HG02571 (cell line): Measurements from ENCODE around the gene AMACR.
"Not testable (repeated sequence)": the region's sequence is repeated elsewhere in the genome, so short reads cannot be mapped to it uniquely, and the experiment has no call there.

Experiments
- ATAC-seq: cut with Tn5 transposase; IDR thresholded peaks from one replicate; pipeline ENCODE4 v1.9.1; 2021; ENCODE audit warnings: mild to moderate bottlenecking, moderate library complexity; ENCODE audit not compliant: unreplicated experiment

AMACR gene

GRCh38 chr5:33973271-33973670 lies 34.6 kb downstream of the AMACR start:
- ATAC-seq, result no peak

DNA sequence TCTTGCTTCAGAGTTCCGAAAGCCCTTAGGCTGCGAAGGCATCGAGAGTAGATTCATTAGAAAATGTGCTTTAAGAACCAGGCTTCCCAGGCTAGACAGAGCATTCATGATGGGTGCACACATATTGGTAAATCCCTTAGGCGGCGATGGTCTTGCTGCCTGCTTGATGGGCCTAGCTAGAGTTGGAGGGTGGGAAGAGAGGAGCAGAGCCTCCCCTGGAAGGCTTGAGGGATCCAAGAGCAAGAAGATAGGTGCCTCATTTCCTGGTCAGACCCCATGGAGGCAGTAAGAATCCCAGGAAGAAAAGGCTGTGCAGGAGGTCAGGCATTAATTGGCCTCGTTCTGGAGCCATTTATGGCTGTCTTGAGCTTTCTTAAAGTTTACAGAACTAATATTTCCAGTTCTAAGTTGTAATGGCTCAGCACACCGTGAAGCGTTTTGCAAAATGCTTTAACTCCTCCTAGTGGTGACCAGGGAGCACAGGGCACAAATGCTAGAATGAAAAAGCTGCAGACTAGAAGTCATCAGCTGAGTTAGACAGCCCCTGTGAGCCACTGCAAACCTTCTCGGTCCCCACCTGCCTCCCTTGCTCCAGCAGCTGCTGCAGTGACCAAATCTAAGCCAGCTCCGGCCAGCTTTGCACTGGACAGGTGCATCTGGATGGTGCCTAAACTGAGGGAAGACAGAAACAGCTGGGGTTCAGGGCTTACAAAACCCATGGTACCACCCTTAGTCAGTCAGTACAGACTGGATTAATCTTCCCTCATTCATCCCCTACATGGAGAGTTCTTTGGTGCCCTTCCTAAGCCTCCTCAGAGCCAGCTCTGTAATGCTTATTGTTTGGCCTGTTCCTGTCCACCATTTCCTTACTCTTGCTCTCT lies 38.0 kb downstream of the AMACR start:
- ATAC-seq, result no peak

GRCh38 chr5:33968211-33969005 lies 39.4 kb downstream of the AMACR start:
- no peak for ATAC-seq

DNA sequence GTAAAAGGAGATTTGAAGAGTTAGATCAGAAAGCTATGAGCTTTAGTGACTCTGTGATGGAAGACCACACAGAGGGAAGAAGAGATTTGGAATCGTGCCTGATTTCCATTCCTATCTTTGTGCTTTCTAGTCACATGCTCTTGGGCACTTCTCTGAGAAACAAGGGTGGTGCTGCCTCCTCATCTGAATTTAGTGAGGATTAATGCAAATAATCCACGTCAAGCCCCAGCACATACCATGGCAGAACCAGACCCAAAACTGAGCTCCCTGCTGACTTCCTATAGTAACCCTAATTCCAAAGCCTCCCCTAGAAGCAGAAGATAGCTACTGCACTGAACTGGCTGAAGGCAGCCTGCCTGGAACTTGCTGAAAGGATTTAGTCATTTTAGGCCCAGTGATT lies 41.0 kb downstream of the AMACR start:
- no peak for ATAC-seq

DNA sequence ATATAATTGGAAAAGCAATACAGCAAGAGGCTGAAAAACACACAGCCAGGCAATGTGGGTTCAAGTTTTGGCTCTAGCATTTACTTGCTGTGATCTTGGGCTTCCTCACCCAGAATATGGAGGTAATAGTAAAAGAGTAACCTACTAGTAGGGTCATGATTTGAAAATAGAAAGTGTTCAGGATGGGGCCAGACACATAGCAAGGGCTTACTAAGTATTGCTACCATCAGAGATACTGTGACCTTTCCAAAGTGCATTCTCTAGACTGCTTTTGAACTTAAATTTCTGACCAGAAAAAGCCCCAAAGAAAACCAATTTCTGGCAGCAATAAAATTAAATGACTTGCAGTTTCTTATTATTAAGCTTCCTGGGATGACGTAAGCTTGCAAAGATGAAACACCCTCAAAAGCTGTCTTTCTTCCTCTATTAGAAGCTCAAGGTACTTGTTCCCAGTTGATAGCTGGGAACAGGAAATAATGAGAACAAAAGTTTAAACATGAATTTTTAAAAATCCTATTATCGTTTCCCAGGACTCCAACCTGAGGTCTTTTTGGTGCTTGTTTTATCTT lies 43.6 kb downstream of the AMACR start:
- ATAC-seq, result no peak

DNA sequence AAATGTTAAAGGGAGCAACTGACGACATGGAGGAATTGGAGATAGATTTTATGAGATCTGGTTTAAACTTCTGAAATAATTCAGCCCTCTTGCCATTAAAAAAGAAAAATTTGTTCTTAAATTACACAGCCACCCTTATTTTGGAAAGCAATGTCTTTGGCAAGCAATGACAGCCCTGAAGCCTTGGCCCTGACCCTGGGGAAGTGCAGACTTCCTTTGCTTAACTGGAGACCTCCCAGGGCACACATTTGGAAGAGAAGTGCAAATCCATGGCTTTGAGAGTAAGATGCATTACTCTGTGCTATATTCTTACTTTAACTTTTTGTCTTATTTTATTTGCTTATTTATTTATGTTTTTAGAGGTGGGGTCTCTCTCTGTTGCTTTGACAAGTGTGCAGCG lies 49.7 kb downstream of the AMACR start:
- ATAC-seq, result no peak

- no peak for ATAC-seq
Observed at GRCh38 chr5:33957577-33958150, 50.2 kb downstream of the AMACR start.

GRCh38 chr5:33952175-33952574 lies 55.7 kb downstream of the AMACR start:
- not testable (repeated sequence) for ATAC-seq

DNA sequence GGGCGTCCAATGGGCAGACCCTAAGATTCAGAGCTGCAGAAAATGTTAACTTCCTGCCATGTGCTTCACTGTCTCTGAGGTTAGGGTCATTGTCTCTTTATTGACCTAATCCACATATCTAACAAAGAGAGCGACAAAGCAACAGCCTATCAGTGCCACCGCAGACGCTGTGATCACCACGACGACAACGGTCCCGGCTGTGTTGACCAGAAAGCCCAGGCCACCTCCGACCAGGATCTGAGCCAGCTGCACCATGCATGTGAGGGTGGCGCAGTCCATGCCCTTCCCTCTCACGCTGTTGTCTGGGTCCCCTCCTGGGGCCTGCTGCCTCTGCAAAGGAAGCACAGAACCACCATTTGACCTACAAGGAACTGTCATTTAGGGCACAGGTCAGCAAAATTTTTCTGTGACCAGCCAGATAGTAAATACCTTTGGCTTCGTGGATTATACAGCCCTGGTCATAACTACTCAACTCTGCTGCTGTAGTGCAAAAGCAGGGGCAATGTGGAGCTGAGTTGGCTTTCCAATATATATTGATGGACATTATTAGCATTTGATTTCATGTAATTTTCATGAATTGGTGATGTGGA lies 63.2 kb downstream of the AMACR start:
- ATAC-seq, result no peak

DNA sequence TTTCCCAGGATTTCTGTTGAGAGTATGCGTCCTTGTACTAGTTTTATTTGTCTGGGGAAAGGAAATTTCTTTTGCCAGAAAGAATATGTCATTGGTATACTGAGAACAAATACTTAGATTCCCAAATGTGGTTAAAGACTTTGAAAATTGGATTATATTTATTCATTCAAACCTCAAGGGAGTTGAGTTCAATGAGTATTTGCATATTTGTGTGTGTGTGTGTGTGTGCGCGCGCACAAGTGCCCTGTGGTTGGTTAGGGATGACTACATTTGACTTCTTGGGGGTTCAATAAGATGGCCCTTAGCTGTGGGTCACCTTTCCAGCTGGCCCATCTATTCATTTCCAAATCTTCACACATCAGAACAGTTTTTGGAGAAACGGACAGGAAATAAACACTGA lies 66.8 kb downstream of the AMACR start:
- no peak for ATAC-seq

- ATAC-seq, result no peak
Observed at GRCh38 chr5:33939556-33940262, 68.1 kb downstream of the AMACR start.

- no peak for ATAC-seq
Observed at GRCh38 chr5:33938881-33939280, 69.0 kb downstream of the AMACR start.

DNA sequence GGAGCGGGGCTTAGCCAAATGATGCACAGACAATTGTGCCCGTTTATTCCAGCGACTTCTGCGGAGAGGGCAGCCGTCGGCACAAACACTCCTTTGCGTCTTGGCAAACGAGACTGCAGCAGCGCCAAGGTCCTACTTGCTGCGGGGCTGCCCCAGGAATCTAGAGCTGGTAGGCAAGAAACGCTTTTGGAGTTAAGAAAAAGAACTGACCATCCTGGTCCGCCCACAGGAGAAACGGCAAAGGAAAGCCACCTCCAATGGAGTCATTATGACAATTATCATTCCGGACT lies 69.4 kb downstream of the AMACR start:
- ATAC-seq, result no peak

DNA sequence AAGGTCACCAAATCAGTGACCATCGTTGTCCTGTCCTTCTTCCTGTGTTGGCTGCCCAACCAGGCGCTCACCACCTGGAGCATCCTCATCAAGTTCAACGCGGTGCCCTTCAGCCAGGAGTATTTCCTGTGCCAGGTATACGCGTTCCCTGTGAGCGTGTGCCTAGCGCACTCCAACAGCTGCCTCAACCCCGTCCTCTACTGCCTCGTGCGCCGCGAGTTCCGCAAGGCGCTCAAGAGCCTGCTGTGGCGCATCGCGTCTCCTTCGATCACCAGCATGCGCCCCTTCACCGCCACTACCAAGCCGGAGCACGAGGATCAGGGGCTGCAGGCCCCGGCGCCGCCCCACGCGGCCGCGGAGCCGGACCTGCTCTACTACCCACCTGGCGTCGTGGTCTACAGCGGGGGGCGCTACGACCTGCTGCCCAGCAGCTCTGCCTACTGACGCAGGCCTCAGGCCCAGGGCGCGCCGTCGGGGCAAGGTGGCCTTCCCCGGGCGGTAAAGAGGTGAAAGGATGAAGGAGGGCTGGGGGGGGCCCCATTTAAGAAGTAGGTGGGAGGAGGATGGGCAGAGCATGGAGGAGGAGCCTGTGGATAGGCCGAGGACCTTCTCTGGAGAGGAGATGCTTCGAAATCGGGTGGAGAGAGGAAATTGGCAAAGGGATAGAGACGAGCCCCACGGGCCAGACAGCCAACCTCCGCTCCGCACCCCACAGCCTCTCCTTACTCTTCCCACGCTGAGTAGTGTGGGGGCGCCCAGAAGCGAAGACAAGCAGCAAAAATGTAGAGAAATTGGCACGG lies 69.9 kb downstream of the AMACR start:
- ATAC-seq, result no peak

GRCh38 chr5:33937017-33937706 lies 70.7 kb downstream of the AMACR start:
- ATAC-seq, result no peak

DNA sequence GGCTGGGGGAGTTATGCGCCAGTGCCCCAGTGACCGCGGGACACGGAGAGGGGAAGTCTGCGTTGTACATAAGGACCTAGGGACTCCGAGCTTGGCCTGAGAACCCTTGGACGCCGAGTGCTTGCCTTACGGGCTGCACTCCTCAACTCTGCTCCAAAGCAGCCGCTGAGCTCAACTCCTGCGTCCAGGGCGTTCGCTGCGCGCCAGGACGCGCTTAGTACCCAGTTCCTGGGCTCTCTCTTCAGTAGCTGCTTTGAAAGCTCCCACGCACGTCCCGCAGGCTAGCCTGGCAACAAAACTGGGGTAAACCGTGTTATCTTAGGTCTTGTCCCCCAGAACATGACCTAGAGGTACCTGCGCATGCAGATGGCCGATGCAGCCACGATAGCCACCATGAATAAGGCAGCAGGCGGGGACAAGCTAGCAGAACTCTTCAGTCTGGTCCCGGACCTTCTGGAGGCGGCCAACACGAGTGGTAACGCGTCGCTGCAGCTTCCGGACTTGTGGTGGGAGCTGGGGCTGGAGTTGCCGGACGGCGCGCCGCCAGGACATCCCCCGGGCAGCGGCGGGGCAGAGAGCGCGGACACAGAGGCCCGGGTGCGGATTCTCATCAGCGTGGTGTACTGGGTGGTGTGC lies 71.4 kb downstream of the AMACR start, which contains the start of gene RXFP3:
TSS of gene RXFP3 (plus strand) at position 6 of the 636 bp plus-strand sequence. CDS start at position 361, 355 bp downstream.
- ATAC-seq, result no peak
